ENCODE data around the gene PRKCZ. TPM values are rescaled to one million over a fixed set of nuclear protein-coding genes. Genes with fewer than 3 reads are reported as not detected.

PRKCZ gene
- total RNA-seq, 1 donor from 2014 or later = 28.1 TPM

DNA sequence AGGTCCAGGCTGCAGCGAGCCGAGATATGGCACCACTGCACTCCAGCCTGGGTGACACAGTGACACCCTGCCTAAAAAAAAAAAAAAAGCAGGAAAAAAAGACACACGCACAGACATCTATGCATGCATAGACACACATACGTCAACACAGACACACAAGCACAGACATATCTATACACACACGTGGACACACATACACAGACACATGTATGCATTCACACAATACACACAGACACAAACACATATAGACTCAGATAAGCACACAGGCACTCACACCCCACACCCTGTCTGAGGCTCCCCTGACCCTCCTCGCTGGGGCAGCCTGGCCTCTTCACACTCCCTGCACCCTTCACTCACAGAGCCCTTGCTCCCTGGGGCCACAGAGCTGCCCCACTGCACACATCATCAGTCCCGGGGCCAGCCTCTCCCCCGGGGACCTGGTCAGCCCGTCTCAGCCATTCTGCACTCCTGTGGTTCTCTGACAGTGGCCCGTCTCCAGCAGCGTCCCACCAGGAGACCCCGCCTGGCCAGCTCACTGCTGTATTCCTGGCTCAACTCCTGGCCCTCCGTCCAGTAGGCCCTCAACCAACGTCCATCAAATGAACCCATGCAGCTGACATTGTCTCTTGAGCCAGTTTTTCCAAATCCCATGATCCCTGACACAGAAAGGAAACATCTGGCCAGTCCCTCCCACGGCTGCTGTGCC, 4.6 kb upstream of the PRKCZ start:
- no peak overlapping the region for H3K4me3 ChIP-seq (ENCODE audit: low read depth, low read length)
- no peak for TF ChIP-seq CTCF (conservative IDR thresholded peaks at IDR 0.05; ENCODE audit: low read depth, low read length)
- no peak for DNase-seq (ENCODE audit: low read depth)

GRCh38 chr1:2046174-2046917, 3.9 kb upstream of the PRKCZ start:
- DNase-seq (ENCODE audit: low read depth) = no peak
- TF ChIP-seq CTCF (conservative IDR thresholded peaks at IDR 0.05; ENCODE audit: low read depth, low read length) = peak; percentile 90
- no peak overlapping the region for H3K4me3 ChIP-seq (ENCODE audit: low read depth, low read length)

GRCh38 chr1:2046953-2047748, 3.1 kb upstream of the PRKCZ start:
- H3K4me3 ChIP-seq (ENCODE audit: low read depth, low read length) = no peak overlapping the region
- no peak for TF ChIP-seq CTCF (conservative IDR thresholded peaks at IDR 0.05; ENCODE audit: low read depth, low read length)
- no peak for DNase-seq (ENCODE audit: low read depth)

DNA sequence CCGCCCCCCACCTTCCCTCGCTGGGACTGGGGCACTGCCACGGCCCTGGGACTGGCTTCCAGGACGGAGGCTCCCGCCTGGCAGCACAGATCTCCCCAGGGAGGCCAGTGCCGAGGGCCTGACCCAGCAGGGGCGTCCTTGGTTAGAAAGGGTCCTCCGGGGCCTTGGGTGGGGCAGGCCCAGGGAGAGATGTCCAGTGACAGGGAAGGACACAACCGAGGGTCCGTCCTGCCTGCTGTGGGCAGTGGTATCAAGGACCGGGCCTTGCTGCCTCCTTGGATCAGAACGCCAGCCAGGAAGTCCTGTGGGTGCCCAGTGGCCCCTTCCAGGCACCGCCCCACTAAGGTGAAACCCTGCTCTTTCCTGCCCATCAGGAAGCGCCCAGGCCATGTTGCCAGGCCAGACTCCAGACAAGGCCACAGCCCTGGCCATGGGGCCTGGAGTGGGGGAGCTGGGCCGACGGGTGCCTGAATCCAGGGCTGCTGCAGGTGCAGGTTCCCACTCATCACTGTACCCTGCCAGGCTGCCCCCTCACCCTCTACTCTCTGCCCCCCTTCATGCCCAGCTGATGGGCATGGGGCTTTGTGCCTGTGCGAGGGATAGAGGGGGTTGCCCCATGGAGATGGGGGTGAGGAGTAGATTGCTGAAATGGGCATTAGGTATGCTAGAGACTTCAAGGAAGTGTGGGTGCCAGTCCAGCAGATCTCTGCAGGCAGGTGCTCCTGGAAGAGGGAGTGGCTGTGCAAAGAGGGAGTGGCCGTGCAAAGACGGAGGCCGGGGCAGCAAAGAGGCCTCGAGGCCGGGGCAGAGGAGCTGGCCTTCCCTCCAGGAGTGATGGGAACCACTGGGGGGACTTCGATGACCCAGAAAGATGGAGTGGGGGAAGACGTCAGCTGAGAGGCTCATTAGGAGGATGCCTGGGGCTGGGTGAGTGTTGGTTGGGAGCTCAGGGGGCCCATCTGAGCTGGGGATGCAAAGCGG, 2.2 kb upstream of the PRKCZ start:
- no peak overlapping the region for H3K4me3 ChIP-seq (ENCODE audit: low read depth, low read length)
- no peak for TF ChIP-seq CTCF (conservative IDR thresholded peaks at IDR 0.05; ENCODE audit: low read depth, low read length)
- no peak for DNase-seq (ENCODE audit: low read depth)

GRCh38 chr1:2049225-2049717, 940 bp upstream of the PRKCZ start:
- peak overlapping the region; percentile 77 for H3K4me3 ChIP-seq (ENCODE audit: low read depth, low read length)
- no peak for DNase-seq (ENCODE audit: low read depth)
- TF ChIP-seq CTCF (conservative IDR thresholded peaks at IDR 0.05; ENCODE audit: low read depth, low read length) = peak; percentile 48

GRCh38 chr1:2050461-2050792, 216 bp downstream of the PRKCZ start:
- DNase-seq (ENCODE audit: low read depth) = no peak
- TF ChIP-seq CTCF (conservative IDR thresholded peaks at IDR 0.05; ENCODE audit: low read depth, low read length) = no peak
- H3K4me3 ChIP-seq (ENCODE audit: low read depth, low read length) = peak overlapping the region; percentile 72

Data from epithelial cell of proximal tubule (primary cell).